ENCODE measurements around the gene CUEDC2.

DNA sequence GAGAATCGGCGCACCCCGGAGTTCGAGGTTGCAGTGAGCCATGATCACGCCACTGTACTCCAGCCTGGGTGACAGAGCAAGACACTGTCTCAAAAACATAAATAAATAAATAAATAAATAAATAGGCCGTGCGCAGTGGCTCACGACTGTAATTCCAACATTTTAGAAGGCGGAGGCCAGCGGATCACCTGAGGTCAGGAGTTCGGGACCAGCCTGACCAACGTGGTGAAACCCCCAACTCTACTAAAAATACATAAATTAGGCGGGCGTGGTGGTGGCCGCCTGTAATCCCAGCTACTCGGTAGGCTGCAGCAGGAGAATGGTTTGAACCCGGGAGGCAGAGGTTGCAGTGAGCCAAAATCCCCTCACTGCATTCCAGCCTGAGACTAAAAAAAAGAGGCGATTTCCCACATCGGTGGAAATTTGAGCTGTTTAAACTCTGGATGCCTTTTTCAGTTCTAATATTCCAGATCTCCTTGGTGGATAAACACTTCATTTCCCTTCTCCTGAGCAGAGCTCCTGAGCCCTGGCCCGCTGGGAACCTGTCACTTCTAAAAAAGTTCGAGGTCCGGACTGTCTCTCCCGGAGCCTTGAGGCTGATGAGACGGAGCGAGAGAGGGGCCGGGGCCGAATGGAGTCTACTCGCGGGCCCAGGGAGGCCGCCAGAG is 38.8 kb downstream of the CUEDC2 start:
- TF ChIP-seq, protein P1, sequence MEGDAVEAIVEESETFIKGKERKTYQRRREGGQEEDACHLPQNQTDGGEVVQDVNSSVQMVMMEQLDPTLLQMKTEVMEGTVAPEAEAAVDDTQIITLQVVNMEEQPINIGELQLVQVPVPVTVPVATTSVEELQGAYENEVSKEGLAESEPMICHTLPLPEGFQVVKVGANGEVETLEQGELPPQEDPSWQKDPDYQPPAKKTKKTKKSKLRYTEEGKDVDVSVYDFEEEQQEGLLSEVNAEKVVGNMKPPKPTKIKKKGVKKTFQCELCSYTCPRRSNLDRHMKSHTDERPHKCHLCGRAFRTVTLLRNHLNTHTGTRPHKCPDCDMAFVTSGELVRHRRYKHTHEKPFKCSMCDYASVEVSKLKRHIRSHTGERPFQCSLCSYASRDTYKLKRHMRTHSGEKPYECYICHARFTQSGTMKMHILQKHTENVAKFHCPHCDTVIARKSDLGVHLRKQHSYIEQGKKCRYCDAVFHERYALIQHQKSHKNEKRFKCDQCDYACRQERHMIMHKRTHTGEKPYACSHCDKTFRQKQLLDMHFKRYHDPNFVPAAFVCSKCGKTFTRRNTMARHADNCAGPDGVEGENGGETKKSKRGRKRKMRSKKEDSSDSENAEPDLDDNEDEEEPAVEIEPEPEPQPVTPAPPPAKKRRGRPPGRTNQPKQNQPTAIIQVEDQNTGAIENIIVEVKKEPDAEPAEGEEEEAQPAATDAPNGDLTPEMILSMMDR (conservative IDR thresholded peaks at IDR 0.05 in 1 of 2, IDR thresholded peaks at IDR 0.05 in 1 of 2; ENCODE audit: extremely low read depth in 1 of 2, insufficient read depth in 1 of 2, low read depth in 1 of 2, low read length in 2 of 2) = peak; percentile 56 to 92
- TF ChIP-seq EZH2 (IDR thresholded peaks at IDR 0.05; ENCODE audit: borderline replicate concordance, low read length) = no peak

Measured in mammary epithelial cell (primary cell).